ENCODE data around the gene MRC1.

MRC1 gene

GRCh38 chr10:17877121-17877520, 68.0 kb downstream of the MRC1 start:
- DNase-seq = no peak
- intact Hi-C loops (cut with DNase I) = no loop called here

GRCh38 chr10:17878896-17879295, 69.7 kb downstream of the MRC1 start:
- intact Hi-C loops (cut with DNase I) = no loop called here
- no peak for DNase-seq

- DNase-seq = no peak
- intact Hi-C loops (cut with DNase I) = no loop called here
Observed at GRCh38 chr10:17880601-17881000, 71.5 kb downstream of the MRC1 start.

GRCh38 chr10:17882557-17882956, 73.4 kb downstream of the MRC1 start:
- intact Hi-C loops (cut with DNase I) = no loop called here
- no peak for DNase-seq

- intact Hi-C loops (cut with DNase I) = no loop called here
- DNase-seq = no peak
Observed at GRCh38 chr10:17883621-17884020, 74.5 kb downstream of the MRC1 start.

GRCh38 chr10:17888189-17888588, 79.0 kb downstream of the MRC1 start:
- DNase-seq = peak in 17 of 42 donors; percentile 3 to 75 (median 30)
- intact Hi-C loops (cut with DNase I) = no loop called here

- intact Hi-C loops (cut with DNase I) = no loop called here
- DNase-seq = no peak
Observed at GRCh38 chr10:17891435-17891834, 82.3 kb downstream of the MRC1 start.

GRCh38 chr10:17904564-17904963, 95.4 kb downstream of the MRC1 start:
- intact Hi-C loops (cut with DNase I) = no loop called here

GRCh38 chr10:17905491-17905890, 96.3 kb downstream of the MRC1 start:
- intact Hi-C loops (cut with DNase I) = no loop called here
- no peak for DNase-seq

More at GRCh38 chr10:17904564-17904963, 95.4 kb downstream of the MRC1 start:
- DNase-seq = no peak

- intact Hi-C loops (cut with DNase I) = no loop called here
- no peak for DNase-seq
Observed at GRCh38 chr10:17906002-17906401, 96.9 kb downstream of the MRC1 start.

- no peak for DNase-seq
- intact Hi-C loops (cut with DNase I) = no loop called here
Observed at GRCh38 chr10:17907641-17908040, 98.5 kb downstream of the MRC1 start.

GRCh38 chr10:17910125-17910789, 101.1 kb downstream of the MRC1 start:
- intact Hi-C loops (cut with DNase I) = no loop called here

GRCh38 chr10:17912754-17913153, 103.6 kb downstream of the MRC1 start:
- intact Hi-C loops (cut with DNase I) = no loop called here
- DNase-seq = no peak

More at GRCh38 chr10:17910125-17910789, 101.1 kb downstream of the MRC1 start:
- DNase-seq = peak in 28 of 42 donors; percentile 11 to 68 (median 41)

GRCh38 chr10:17913604-17914003, 104.5 kb downstream of the MRC1 start:
- DNase-seq = no peak
- intact Hi-C loops (cut with DNase I) = no loop called here

GRCh38 chr10:17914169-17915045, 105.3 kb downstream of the MRC1 start:
- intact Hi-C loops (cut with DNase I) = no loop called here
- no peak for DNase-seq

- intact Hi-C loops (cut with DNase I) = no loop called here
- DNase-seq = no peak
Observed at GRCh38 chr10:17915181-17915580, 106.0 kb downstream of the MRC1 start.

- DNase-seq = no peak
- intact Hi-C loops (cut with DNase I) = no loop called here
Observed at GRCh38 chr10:17918187-17918903, 109.2 kb downstream of the MRC1 start.

- DNase-seq = no peak
- intact Hi-C loops (cut with DNase I) = no loop called here
Observed at GRCh38 chr10:17921378-17921777, 112.2 kb downstream of the MRC1 start.

GRCh38 chr10:17923728-17924127, 114.6 kb downstream of the MRC1 start:
- peak in 15 of 42 donors; percentile 5 to 59 (median 24) for DNase-seq
- intact Hi-C loops (cut with DNase I) = no loop called here
